Right cardiac atrium (tissue), 5 donors: ENCODE measurements around the gene FARP1. TPM values are rescaled to one million over a fixed set of nuclear protein-coding genes. Genes with fewer than 3 reads are reported as not detected.

Source experiments
- ATAC-seq, 2 donors: fragments of 200-7000 bp; cut with Tn5 transposase; one replicate each; pipeline versions ENCODE4 v1.8.0 to v1.9.1; 2020; ENCODE audit warnings: moderate library complexity in 2 of 2, mild to moderate bottlenecking in 1 of 2
- DNase-seq, 3 donors: peaks; one replicate each; pipeline ENCODE4 v3.0.0-alpha.2; 2020
- H3K27ac ChIP-seq: one replicate; pipeline ENCODE4 v1.5.1; 2013; ENCODE audit warnings: mild to moderate bottlenecking, low read length, control low read depth, moderate library complexity
- H3K27me3 ChIP-seq: one replicate; pipeline ENCODE4 v1.6.1; 2013; ENCODE audit not compliant: control insufficient read depth, insufficient read depth
- H3K4me1 ChIP-seq: one replicate; pipeline ENCODE4 v1.6.1; 2013; ENCODE audit warnings: low read length; ENCODE audit not compliant: control insufficient read depth, insufficient read depth
- H3K4me3 ChIP-seq: one replicate; pipeline ENCODE4 v1.5.1; 2013; ENCODE audit warnings: low read length, control low read depth
- H3K9me3 ChIP-seq: one replicate; pipeline ENCODE4 v1.6.1; 2013; ENCODE audit warnings: low read length; ENCODE audit not compliant: control insufficient read depth
- WGBS: extraction: QIAGEN DNeasy Blood & Tissue Kit; methylation state at CpG from one replicate; pipeline ENCODE4 v1.1.7; 2013; 5-methylcytosine and 5-hydroxymethylcytosine counted together
- intact Hi-C, 4 donors: fragments of 100-400 bp; cut with DNase I; formaldehyde crosslinking; loops; one replicate each; pipeline versions ENCODE4 v1.11.0 to v1.14.0; 2022 to 2023
- polyA plus RNA-seq: library from polyadenylated mRNA; stranded (reverse); fragments of 200-250 nt; gene quantifications from one replicate; pipeline ENCODE4 v1.2.3, GENCODE V29; 2013
- total RNA-seq, 4 donors: library from RNA; stranded (reverse); fragmentation: NEBNext Ultra II Directional; extraction: Animal tissue kit (Norgen Biotek cat#: 25700); gene quantifications; one replicate each; pipeline ENCODE4 v1.2.1, GENCODE V29; 2021
- donor health status: healthy with polysubstance abuse.
- donor health status: DM: no; HTN: yes; CAD: no.
- donor health status: DM: no; HTN: no; CAD: no.
- donor health status: DM: no; HTN: yes; CAD: no; lungs with severe emphysema.
- donor health status: DM: yes; HTN: yes; CAD: no.

FARP1 gene
- total and polyA plus RNA-seq, 5 donors = 8.3 to 27.6 (median 22.7) TPM

GRCh38 chr13:98105929-98106336 lies 37.0 kb upstream of the FARP1 start:
- Histone ChIP-seq H3K4me1 (no peaks in the 10 kb centered on the region), H3K27me3 (no peaks in the 10 kb centered on the region), H3K27ac (no peak overlapping the region), H3K4me3 (no peak overlapping the region), H3K9me3 (no peaks in the 10 kb centered on the region)
- intact Hi-C loops = no loop called here
- DNase-seq = peak in 2 of 3 donors; percentile 26 to 47
- peak; percentile 43 to 92 for ATAC-seq
- WGBS = 27% methylated on average over 3 of the region's 3 CpGs

GRCh38 chr13:98108341-98108740 lies 34.6 kb upstream of the FARP1 start:
- H3K27ac ChIP-seq = no peak overlapping the region
- 59% methylated on average over 3 of the region's 3 CpGs for WGBS
- H3K4me3 ChIP-seq = no peak overlapping the region
- no peaks in the 10 kb centered on the region for H3K9me3 ChIP-seq
- no peaks in the 10 kb centered on the region for H3K4me1 ChIP-seq
- ATAC-seq (no peak), DNase-seq (no peak)
- intact Hi-C loops = no loop called here
- H3K27me3 ChIP-seq = no peaks in the 10 kb centered on the region

- no peak for DNase-seq
- WGBS = 84% methylated on average over 7 of the region's 7 CpGs
- Histone ChIP-seq H3K27ac (no peak overlapping the region), H3K4me3 (no peak overlapping the region), H3K9me3 (no peaks in the 10 kb centered on the region), H3K4me1 (no peaks in the 10 kb centered on the region), H3K27me3 (no peaks in the 10 kb centered on the region)
- intact Hi-C loops = no loop called here
- ATAC-seq = no peak
Observed at GRCh38 chr13:98109226-98109853, 33.6 kb upstream of the FARP1 start.

- H3K4me3 ChIP-seq = no peak overlapping the region
- WGBS = 92% methylated on average over 5 of the region's 5 CpGs
- no peak for DNase-seq
- H3K4me1 ChIP-seq = no peaks in the 10 kb centered on the region
- intact Hi-C loops = no loop called here
- H3K27ac ChIP-seq = no peak overlapping the region
- H3K27me3 ChIP-seq = no peaks in the 10 kb centered on the region
- ATAC-seq = no peak
- H3K9me3 ChIP-seq = no peaks in the 10 kb centered on the region
Observed at GRCh38 chr13:98110749-98111148, 32.1 kb upstream of the FARP1 start.

GRCh38 chr13:98111168-98112098 lies 31.5 kb upstream of the FARP1 start:
- intact Hi-C loops = no loop called here
- no peak for DNase-seq
- 84% methylated on average over 10 of the region's 10 CpGs for WGBS
- no peak overlapping the region for H3K4me3 ChIP-seq
- H3K9me3 ChIP-seq = no peaks in the 10 kb centered on the region
- H3K27me3 ChIP-seq = no peaks in the 10 kb centered on the region
- H3K4me1 ChIP-seq = no peaks in the 10 kb centered on the region
- H3K27ac ChIP-seq = no peak overlapping the region
- peak in 1 of 2 donors; percentile 21 for ATAC-seq

GRCh38 chr13:98112456-98112855 lies 30.4 kb upstream of the FARP1 start:
- no peak for DNase-seq
- WGBS = 96% methylated on average over 3 of the region's 3 CpGs
- Histone ChIP-seq H3K9me3 (no peaks in the 10 kb centered on the region), H3K4me1 (no peaks in the 10 kb centered on the region), H3K4me3 (no peak overlapping the region), H3K27ac (no peak overlapping the region), H3K27me3 (no peaks in the 10 kb centered on the region)
- intact Hi-C loops = no loop called here
- no peak for ATAC-seq

GRCh38 chr13:98118865-98119264 lies 24.0 kb upstream of the FARP1 start:
- Histone ChIP-seq H3K27ac (no peak overlapping the region), H3K9me3 (peaks cover 3% of the 10 kb centered on the region), H3K4me1 (no peaks in the 10 kb centered on the region), H3K27me3 (no peaks in the 10 kb centered on the region), H3K4me3 (no peak overlapping the region)
- DNase-seq (no peak), ATAC-seq (no peak)
- intact Hi-C loops = no loop called here

GRCh38 chr13:98123176-98123575 lies 19.7 kb upstream of the FARP1 start:
- Histone ChIP-seq H3K9me3 (peaks cover 3% of the 10 kb centered on the region), H3K27me3 (no peaks in the 10 kb centered on the region), H3K4me1 (no peaks in the 10 kb centered on the region), H3K27ac (no peak overlapping the region), H3K4me3 (no peak overlapping the region)
- intact Hi-C loops = no loop called here
- WGBS = 85% methylated on average over 1 of the region's 1 CpG
- no peak for DNase-seq
- ATAC-seq = no peak

- Histone ChIP-seq H3K4me1 (no peaks in the 10 kb centered on the region), H3K27me3 (no peaks in the 10 kb centered on the region), H3K9me3 (no peaks in the 10 kb centered on the region), H3K27ac (no peak overlapping the region), H3K4me3 (no peak overlapping the region)
- intact Hi-C loops = no loop called here
- ATAC-seq (no peak), DNase-seq (no peak)
- WGBS = 92% methylated on average over 5 of the region's 5 CpGs
Observed at GRCh38 chr13:98129059-98129746, 13.7 kb upstream of the FARP1 start.

- WGBS = 64% methylated on average over 3 of the region's 3 CpGs
- no peaks in the 10 kb centered on the region for H3K27me3 ChIP-seq
- no peak overlapping the region for H3K27ac ChIP-seq
- no peaks in the 10 kb centered on the region for H3K9me3 ChIP-seq
- no peaks in the 10 kb centered on the region for H3K4me1 ChIP-seq
- no peak overlapping the region for H3K4me3 ChIP-seq
- intact Hi-C loops = no loop called here
- DNase-seq (no peak), ATAC-seq (no peak)
Observed at GRCh38 chr13:98133946-98134345, 8.9 kb upstream of the FARP1 start.

- Histone ChIP-seq H3K4me1 (no peaks in the 10 kb centered on the region), H3K27ac (no peak overlapping the region), H3K4me3 (no peak overlapping the region), H3K9me3 (no peaks in the 10 kb centered on the region), H3K27me3 (no peaks in the 10 kb centered on the region)
- 99% methylated on average over 1 of the region's 1 CpG for WGBS
- intact Hi-C loops = no loop called here
- DNase-seq = no peak
- no peak for ATAC-seq
Observed at GRCh38 chr13:98134901-98135300, 8.0 kb upstream of the FARP1 start.
